HepG2 (cell line): Measurements from ENCODE around the gene ABHD12. TPM values are rescaled to one million over a fixed set of nuclear protein-coding genes. Genes with fewer than 3 reads are reported as not detected.

Experiments used
- ATAC-seq: fragments of 200-7000 bp; cut with Tn5 transposase; 3 replicates; pipeline ENCODE4 v1.9.1; 2020; ENCODE audit warnings: mild to moderate bottlenecking, moderate library complexity
- BruUV-seq: library from RNA; stranded (reverse); fragments of 400-500 nt; replicated peaks from 2 replicates; lab custom pipeline; 2021; lab: Mats Ljungman, UMichigan
- CTCF ChIA-PET: fragments of 300-600 bp; formaldehyde crosslinking; extraction: SDS; loops from one replicate; lab custom pipeline; 2021; ENCODE audit warnings: low total read pairs, inconsistent platforms, low intra/inter-chr PET ratio; lab: Yijun Ruan, JAX
- POLR2A ChIA-PET: fragments of 350-600 bp; sonication (Branson Sonifier 250); formaldehyde crosslinking; loops from one replicate; lab custom pipeline; 2020; ENCODE audit warnings: antibody characterized with exemption, inconsistent platforms; lab: Yijun Ruan, JAX
- DNase-seq: peaks from one replicate; pipeline ENCODE4 v3.0.0-alpha.2; 2015; ENCODE audit warnings: low spot score
- FAIRE-seq: peaks from 3 replicates; lab custom pipeline; 2011; peaks lifted over from hg19 to GRCh38; lab: Jason Lieb, UNC
- H2AFZ ChIP-seq: one replicate; pipeline ENCODE4 v1.6.1; 2011; ENCODE audit warnings: low read length, inconsistent platforms
- H3K27ac ChIP-seq: fragments of 300-600 bp; 3 replicates; pipeline ENCODE4 v1.8.0; 2011; ENCODE audit warnings: mixed run types, mild to moderate bottlenecking, mixed read lengths, low read length, inconsistent platforms; ENCODE audit not compliant: insufficient read depth; ENCODE audit errors: extremely low read length
- H3K27me3 ChIP-seq, 2 experiments: fragments of 200-600 bp in 1 of 2; 2 replicates in 1 of 2; 3 replicates in 1 of 2; pipeline versions ENCODE4 v1.6.0 to v1.8.0; 2011; ENCODE audit warnings: low read length in 2 of 2, mild to moderate bottlenecking in 2 of 2, moderate library complexity in 2 of 2, inconsistent platforms in 1 of 2; ENCODE audit not compliant: insufficient read depth in 2 of 2, control insufficient read depth in 1 of 2
- H3K36me3 ChIP-seq, 2 experiments: fragments of 200-600 bp in 1 of 2; replicated peaks in 1 of 2; 2 replicates in 1 of 2; 3 replicates in 1 of 2; pipeline versions ENCODE4 v1.5.1 to v1.8.0; 2011; ENCODE audit warnings: low read length in 2 of 2, inconsistent platforms in 1 of 2; ENCODE audit not compliant: insufficient read depth in 2 of 2, control insufficient read depth in 1 of 2
- H3K4me1 ChIP-seq: 2 replicates; pipeline ENCODE4 v1.5.1; 2012; ENCODE audit warnings: low read length, inconsistent platforms; ENCODE audit not compliant: insufficient read depth
- H3K4me2 ChIP-seq: 2 replicates; pipeline ENCODE4 v1.6.0; 2011; ENCODE audit warnings: low read depth, low read length, inconsistent platforms
- H3K4me3 ChIP-seq, 3 experiments: fragments of 200-600 bp in 1 of 3; sonication (generic), shearing (Covaris generic) in 1 of 3; replicated peaks in 1 of 3; 2 replicates each; pipeline ENCODE4 v1.5.1; 2011 to 2016; ENCODE audit warnings: low read length in 3 of 3, inconsistent platforms in 2 of 3, low read depth in 2 of 3, mild to moderate bottlenecking in 2 of 3, control low read depth in 1 of 3, mixed read lengths in 1 of 3; ENCODE audit not compliant: insufficient read depth in 1 of 3
- H3K79me2 ChIP-seq: one replicate; pipeline ENCODE4 v1.6.1; 2011; ENCODE audit warnings: low read length, inconsistent platforms; ENCODE audit not compliant: insufficient read depth
- H3K9ac ChIP-seq: 2 replicates; pipeline ENCODE4 v1.6.0; 2011; ENCODE audit warnings: mild to moderate bottlenecking, low read depth, low read length, inconsistent platforms; ENCODE audit not compliant: insufficient read depth
- H3K9me3 ChIP-seq: 2 replicates; pipeline ENCODE4 v1.5.1; 2012; ENCODE audit warnings: mild to moderate bottlenecking, low read length
- H4K20me1 ChIP-seq: 2 replicates; pipeline ENCODE4 v1.6.0; 2011; ENCODE audit warnings: inconsistent platforms, mild to moderate bottlenecking, low read length, moderate library complexity; ENCODE audit not compliant: insufficient read depth
- ADNP ChIP-seq: sonication (generic); formaldehyde crosslinking; IDR thresholded peaks from 2 replicates; pipeline ENCODE4 v1.4.0; 2020; ENCODE audit warnings: missing genetic modification reagents
- ATF7 ChIP-seq, 2 experiments: fragments of 450-650 bp in 1 of 2; sonication (generic) in 1 of 2; formaldehyde crosslinking in 1 of 2; IDR thresholded peaks; 2 replicates each; pipeline versions ENCODE4 v1.4.0 to v1.6.1; 2016 to 2020; ENCODE audit warnings: antibody characterized with exemption in 1 of 2, mild to moderate bottlenecking in 1 of 2, missing genetic modification reagents in 1 of 2
- HMGXB4 ChIP-seq, 2 experiments: sonication (generic) in 1 of 2; formaldehyde crosslinking in 1 of 2; IDR thresholded peaks; 2 replicates each; pipeline versions ENCODE4 v1.4.0 to v1.6.1; 2018 to 2020; ENCODE audit warnings: missing genetic modification reagents in 2 of 2, borderline replicate concordance in 1 of 2, low read depth in 1 of 2, mild to moderate bottlenecking in 1 of 2, missing biosample characterization in 1 of 2
- MYPOP ChIP-seq: sonication (generic); formaldehyde crosslinking; IDR thresholded peaks from 2 replicates; pipeline ENCODE4 v1.8.1; 2023; ENCODE audit warnings: mild to moderate bottlenecking, moderate library complexity, missing genetic modification reagents
- PHB2 ChIP-seq: fragments of 450-650 bp; IDR thresholded peaks from 2 replicates; pipeline ENCODE4 v1.6.1; 2018; ENCODE audit not compliant: partially characterized antibody
- RFXANK ChIP-seq: IDR thresholded peaks from 2 replicates; pipeline ENCODE4 v1.6.1; 2016
- SCMH1 ChIP-seq: sonication (generic); formaldehyde crosslinking; IDR thresholded peaks from 2 replicates; pipeline ENCODE4 v1.9.0; 2021; ENCODE audit warnings: missing genetic modification reagents, mild to moderate bottlenecking, borderline replicate concordance
- TAF15 ChIP-seq: fragments of 200-400 bp; formaldehyde crosslinking; IDR thresholded peaks from one replicate; pipeline ENCODE4 v1.6.1; 2018; ENCODE audit warnings: mild to moderate bottlenecking, low read depth, low read length; ENCODE audit not compliant: poor library complexity, severe bottlenecking
- TBX2 ChIP-seq: sonication (generic); formaldehyde crosslinking; IDR thresholded peaks from 2 replicates; pipeline ENCODE4 v1.5.0; 2020; ENCODE audit warnings: missing genetic modification reagents, mild to moderate bottlenecking, borderline replicate concordance
- THAP9 ChIP-seq: sonication (generic); formaldehyde crosslinking; IDR thresholded peaks from 2 replicates; pipeline ENCODE4; 2020; ENCODE audit warnings: missing genetic modification reagents, mild to moderate bottlenecking, borderline replicate concordance
- TOPORS ChIP-seq: sonication (generic); formaldehyde crosslinking; IDR thresholded peaks from 2 replicates; pipeline ENCODE4 v1.8.0; 2023; ENCODE audit warnings: mild to moderate bottlenecking, missing genetic modification reagents
- TRIM22 ChIP-seq: fragments of 450-650 bp; IDR thresholded peaks from 2 replicates; pipeline ENCODE4 v1.6.1; 2017
- ZBTB37 ChIP-seq: sonication (generic); formaldehyde crosslinking; IDR thresholded peaks from 2 replicates; pipeline ENCODE4 v1.4.0; 2020; ENCODE audit warnings: mild to moderate bottlenecking, missing genetic modification reagents
- ZKSCAN8 ChIP-seq: IDR thresholded peaks from 2 replicates; pipeline ENCODE4 v1.6.1; 2016; ENCODE audit warnings: borderline replicate concordance, missing genetic modification reagents, missing compliant biosample characterization
- ZNF564 ChIP-seq: sonication (generic); formaldehyde crosslinking; IDR thresholded peaks from 2 replicates; pipeline ENCODE4 v1.8.1; 2023; ENCODE audit warnings: mild to moderate bottlenecking, missing genetic modification reagents
- ZNF747 ChIP-seq: sonication (generic); formaldehyde crosslinking; IDR thresholded peaks from 2 replicates; pipeline ENCODE4 v1.8.1; 2023; ENCODE audit warnings: missing genetic modification reagents, mild to moderate bottlenecking, borderline replicate concordance
- ZSCAN31 ChIP-seq: sonication (generic); formaldehyde crosslinking; IDR thresholded peaks from 2 replicates; pipeline ENCODE4 v1.5.0; 2020; ENCODE audit warnings: low read depth, mild to moderate bottlenecking, missing genetic modification reagents
- WGBS: methylation state at CpG from one replicate; pipeline ENCODE4 v1.1.6; 2017; ENCODE audit warnings: low lambda C conversion rate; 5-methylcytosine and 5-hydroxymethylcytosine counted together
- in situ Hi-C: cut with HindIII; loops from 2 replicates; pipeline ENCODE4 v1.10.0; 2017; ENCODE audit warnings: low pct_unique_long_range_greater_than_20kb; ENCODE audit not compliant: extremely low pct_ligation_motif_present
- intact Hi-C: fragments of 100-400 bp; cut with micrococcal nuclease; formaldehyde crosslinking; loops from one replicate; pipeline ENCODE4 v1.10.0; 2022; ENCODE audit not compliant: unreplicated experiment
- polyA plus RNA-seq, 8 experiments: library from polyadenylated mRNA; depleted of rRNA in 3 of 8; stranded (reverse) in 7 of 8; unstranded in 1 of 8; fragments of >200 nt; fragmentation: Illumina TruSeq in 4 of 8; extraction: Trizol in 4 of 8; gene quantifications; 2 replicates each; pipeline versions ENCODE4 v1.2.1 to v1.2.3, GENCODE V29; 2011 to 2016; ENCODE audit warnings: low read depth in 4 of 8, missing spikeins in 1 of 8, mixed read lengths in 1 of 8; ENCODE audit not compliant: insufficient read depth in 1 of 8
- total RNA-seq, 5 experiments: library from RNA; depleted of rRNA; stranded (reverse); fragments of >200 nt; fragmentation: Illumina TruSeq; extraction: Trizol; gene quantifications; 2 replicates each; pipeline ENCODE4 v1.2.3, GENCODE V29; 2016; ENCODE audit warnings: low read depth in 1 of 5

ABHD12 gene
- total and polyA plus RNA-seq, 2 of the 13 experiments (the other 11 are each of a cell fraction or from before 2014, with no cell fraction given): 23.5 to 72.1 TPM

GRCh38 chr20:25346349-25346748 lies 44.3 kb downstream of the ABHD12 start:
- BruUV-seq: no TSS peak
- Histone ChIP-seq H3K36me3 (no peaks in the 10 kb centered on the region), H3K4me1 (no peaks in the 10 kb centered on the region), H3K79me2 (peaks cover 33% of the 10 kb centered on the region), H3K27ac (no peak overlapping the region), H2AFZ (no peak overlapping the region), H3K9ac (no peak overlapping the region), H3K4me2 (no peak overlapping the region), H4K20me1 (no peaks in the 10 kb centered on the region), H3K9me3 (no peaks in the 10 kb centered on the region), H3K4me3 (no peak overlapping the region), H3K27me3 (no peaks in the 10 kb centered on the region)
- DNase-seq: no peak
- no peak for ATAC-seq
- in situ Hi-C loops: no loop called here
- WGBS: 97% methylated on average over 6 of the region's 6 CpGs
- ChIA-PET POLR2A (no interaction called here), CTCF (no interaction called here)
- FAIRE-seq: no peak
- intact Hi-C loops: no loop called here
- TF ChIP-seq THAP9 (CRISPR knock-in tag): no peak
- no peak for TF ChIP-seq SCMH1 (CRISPR knock-in tag)
- no peak for TF ChIP-seq ZNF747 (CRISPR knock-in tag)
- TF ChIP-seq MYPOP (CRISPR knock-in tag): no peak
- no peak for TF ChIP-seq ZKSCAN8 (CRISPR knock-in tag)
- no peak for TF ChIP-seq PHB2
- no peak for TF ChIP-seq ATF7 (IDR thresholded peaks at IDR 0.05)
- TF ChIP-seq ATF7 (CRISPR knock-in tag; IDR thresholded peaks at IDR 0.05): no peak
- TF ChIP-seq ADNP (CRISPR knock-in tag): no peak
- no peak for TF ChIP-seq TOPORS (CRISPR knock-in tag)
- no peak for TF ChIP-seq ZBTB37
- TF ChIP-seq TRIM22: no peak
- no peak for TF ChIP-seq HMGXB4 (CRISPR knock-in tag; IDR thresholded peaks at IDR 0.05; ENCODE audit: borderline replicate concordance in 1 of 2, low read depth in 1 of 2)
- no peak for TF ChIP-seq TBX2 (CRISPR knock-in tag)
- no peak for TF ChIP-seq TAF15
- no peak for TF ChIP-seq RFXANK (CRISPR knock-in tag)
- no peak for TF ChIP-seq ZNF564
- no peak for TF ChIP-seq ZSCAN31 (CRISPR knock-in tag)
